ENCODE data around the gene TMPRSS9. TPM values are rescaled to one million over a fixed set of nuclear protein-coding genes. Genes with fewer than 3 reads are reported as not detected.

Gene TMPRSS9
- total and polyA plus RNA-seq, 2 experiments from 2014 or later, result 0.28 TPM; not detected in 1

GRCh38 chr19:2341982-2342381 is 18.1 kb upstream of the TMPRSS9 start:
- DNase-seq, result no peak
- H3K27me3 ChIP-seq (replicated peaks; ENCODE audit: insufficient read depth), result no peaks in the 10 kb centered on the region
- peaks cover 10% of the 10 kb centered on the region; the same call in 1 of the 2 replicates for H3K79me2 ChIP-seq (ENCODE audit: insufficient read depth)
- no peak overlapping the region for H3K4me2 ChIP-seq (ENCODE audit: unreplicated experiment)
- no peaks in the 10 kb centered on the region for H3K36me3 ChIP-seq (ENCODE audit: low read depth)
- in situ Hi-C loops (cut with MboI), result no loop called here
- no peaks in the 10 kb centered on the region for H4K20me1 ChIP-seq (ENCODE audit: insufficient read depth)
- H2AFZ ChIP-seq, result no peak overlapping the region
- no peak overlapping the region for H3K4me3 ChIP-seq
- no peaks in the 10 kb centered on the region for H3F3A ChIP-seq (ENCODE audit: insufficient read depth)
- TF ChIP-seq EZH2phosphoT487 (IDR thresholded peaks at IDR 0.05; ENCODE audit: insufficient read depth, low read depth) (no peak), EZH2 (IDR thresholded peaks at IDR 0.05; ENCODE audit: insufficient read depth, poor library complexity, severe bottlenecking) (no peak)
- H3K9ac ChIP-seq, result no peak overlapping the region
- H3K9me3 ChIP-seq (ENCODE audit: low read depth), result no peaks in the 10 kb centered on the region
- H3K9me2 ChIP-seq (ENCODE audit: insufficient read depth), result no peaks in the 10 kb centered on the region
- H3K27ac ChIP-seq, result no peak overlapping the region
- WGBS, 2 experiments (ENCODE audit: low coverage in 1 of 2, low lambda C conversion rate in 2 of 2, missing lambda C conversion rate in 2 of 2), result 83 to 87% methylated on average over 13 to 15 of the region's 15 CpGs
- no peaks in the 10 kb centered on the region for H3K4me1 ChIP-seq (ENCODE audit: insufficient read depth)

GRCh38 chr19:2342656-2343288 is 17.3 kb upstream of the TMPRSS9 start:
- 94 to 99% methylated on average over 14 to 29 of the region's 29 CpGs for WGBS, 2 experiments (ENCODE audit: low coverage in 1 of 2, low lambda C conversion rate in 2 of 2, missing lambda C conversion rate in 2 of 2)
- no peak overlapping the region for H3K27ac ChIP-seq
- in situ Hi-C loops (cut with MboI), result no loop called here

GRCh38 chr19:2343289-2343982 is 16.6 kb upstream of the TMPRSS9 start:
- H3K9me3 ChIP-seq (ENCODE audit: low read depth), result no peaks in the 10 kb centered on the region
- no peaks in the 10 kb centered on the region for H3K79me2 ChIP-seq (ENCODE audit: insufficient read depth)
- WGBS, 2 experiments (ENCODE audit: low coverage in 1 of 2, low lambda C conversion rate in 2 of 2, missing lambda C conversion rate in 2 of 2), result 96% methylated on average over 27 to 30 of the region's 31 CpGs

More at GRCh38 chr19:2342656-2343288, 17.3 kb upstream of the TMPRSS9 start:
- Histone ChIP-seq H3K9ac (no peak overlapping the region), H3K9me3 (ENCODE audit: low read depth) (no peaks in the 10 kb centered on the region), H3K4me3 (no peak overlapping the region), H3K27me3 (replicated peaks; ENCODE audit: insufficient read depth) (no peaks in the 10 kb centered on the region), H4K20me1 (ENCODE audit: insufficient read depth) (no peaks in the 10 kb centered on the region), H3K9me2 (ENCODE audit: insufficient read depth) (no peaks in the 10 kb centered on the region), H3K36me3 (ENCODE audit: low read depth) (no peaks in the 10 kb centered on the region), H3K4me2 (ENCODE audit: unreplicated experiment) (no peak overlapping the region), H2AFZ (no peak overlapping the region), H3F3A (ENCODE audit: insufficient read depth) (no peaks in the 10 kb centered on the region), H3K4me1 (ENCODE audit: insufficient read depth) (no peaks in the 10 kb centered on the region), H3K79me2 (ENCODE audit: insufficient read depth) (peaks cover 2% of the 10 kb centered on the region; the same call in 1 of the 2 replicates)
- TF ChIP-seq EZH2phosphoT487 (IDR thresholded peaks at IDR 0.05; ENCODE audit: insufficient read depth, low read depth), result no peak
- no peak for TF ChIP-seq EZH2 (IDR thresholded peaks at IDR 0.05; ENCODE audit: insufficient read depth, poor library complexity, severe bottlenecking)
- no peak for DNase-seq

GRCh38 chr19:2344381-2344870 is 15.6 kb upstream of the TMPRSS9 start:
- Histone ChIP-seq H3K4me2 (ENCODE audit: unreplicated experiment) (no peak overlapping the region), H3K27ac (no peak overlapping the region), H2AFZ (no peak overlapping the region), H3K36me3 (ENCODE audit: low read depth) (no peaks in the 10 kb centered on the region), H3K9me2 (ENCODE audit: insufficient read depth) (no peaks in the 10 kb centered on the region), H3F3A (ENCODE audit: insufficient read depth) (no peaks in the 10 kb centered on the region), H3K79me2 (ENCODE audit: insufficient read depth) (no peaks in the 10 kb centered on the region), H3K9ac (no peak overlapping the region), H4K20me1 (ENCODE audit: insufficient read depth) (no peaks in the 10 kb centered on the region), H3K9me3 (ENCODE audit: low read depth) (no peaks in the 10 kb centered on the region), H3K4me1 (ENCODE audit: insufficient read depth) (no peaks in the 10 kb centered on the region), H3K27me3 (replicated peaks; ENCODE audit: insufficient read depth) (no peaks in the 10 kb centered on the region), H3K4me3 (no peak overlapping the region)
- TF ChIP-seq EZH2phosphoT487 (IDR thresholded peaks at IDR 0.05; ENCODE audit: insufficient read depth, low read depth) (no peak), EZH2 (IDR thresholded peaks at IDR 0.05; ENCODE audit: insufficient read depth, poor library complexity, severe bottlenecking) (no peak)
- no peak for DNase-seq
- in situ Hi-C loops (cut with MboI), result no loop called here
- WGBS, 2 experiments (ENCODE audit: low coverage in 1 of 2, low lambda C conversion rate in 2 of 2, missing lambda C conversion rate in 2 of 2), result 91 to 94% methylated on average over 23 to 24 of the region's 24 CpGs

More at GRCh38 chr19:2343289-2343982, 16.6 kb upstream of the TMPRSS9 start:
- Histone ChIP-seq H3K27ac (no peak overlapping the region), H3K4me2 (ENCODE audit: unreplicated experiment) (no peak overlapping the region), H3K9ac (no peak overlapping the region), H3K9me2 (ENCODE audit: insufficient read depth) (no peaks in the 10 kb centered on the region), H3K36me3 (ENCODE audit: low read depth) (no peaks in the 10 kb centered on the region), H3K27me3 (replicated peaks; ENCODE audit: insufficient read depth) (no peaks in the 10 kb centered on the region), H3K4me3 (no peak overlapping the region), H3F3A (ENCODE audit: insufficient read depth) (no peaks in the 10 kb centered on the region), H4K20me1 (ENCODE audit: insufficient read depth) (no peaks in the 10 kb centered on the region), H3K4me1 (ENCODE audit: insufficient read depth) (no peaks in the 10 kb centered on the region), H2AFZ (no peak overlapping the region)
- no peak for TF ChIP-seq EZH2 (IDR thresholded peaks at IDR 0.05; ENCODE audit: insufficient read depth, poor library complexity, severe bottlenecking)
- no peak for TF ChIP-seq EZH2phosphoT487 (IDR thresholded peaks at IDR 0.05; ENCODE audit: insufficient read depth, low read depth)
- no peak for DNase-seq
- in situ Hi-C loops (cut with MboI), result no loop called here

All from GM23248 (cell line).